VCaP (cell line): Measurements from ENCODE around the gene TMSB10.
A peak's percentile ranks its signal among the peaks of the same experiment; 100 is the strongest.

Source experiments
- H3K27ac ChIP-seq: fragments of 450-650 bp; 2 replicates; pipeline ENCODE4 v1.5.1; 2017
- TF ChIP-seq, protein P1 (sequence below): fragments of 450-650 bp; conservative IDR thresholded peaks from 2 replicates; pipeline ENCODE4 v1.5.1; 2017; ENCODE audit warnings: mild to moderate bottlenecking, moderate library complexity

The TMSB10 gene

DNA sequence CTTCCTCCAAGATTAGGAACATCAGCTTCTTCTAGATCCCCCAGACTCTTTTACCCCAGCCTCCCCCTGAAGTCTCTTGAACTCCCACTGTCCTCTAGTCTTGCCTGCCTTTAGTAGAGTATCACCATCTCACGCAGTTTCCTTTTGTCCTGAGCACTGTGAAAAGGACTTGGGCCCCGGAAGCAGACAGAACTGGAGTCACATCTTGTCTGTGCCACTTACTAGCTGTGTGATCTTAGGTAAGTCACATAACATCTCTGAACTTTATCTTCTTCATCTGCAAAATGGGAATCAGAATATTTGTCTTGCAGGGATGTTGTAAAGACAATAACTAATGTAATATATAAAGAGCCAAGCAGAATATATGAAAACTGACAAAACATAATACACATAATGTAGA, 16.1 kb upstream of the TMSB10 start:
- TF ChIP-seq, protein P1, sequence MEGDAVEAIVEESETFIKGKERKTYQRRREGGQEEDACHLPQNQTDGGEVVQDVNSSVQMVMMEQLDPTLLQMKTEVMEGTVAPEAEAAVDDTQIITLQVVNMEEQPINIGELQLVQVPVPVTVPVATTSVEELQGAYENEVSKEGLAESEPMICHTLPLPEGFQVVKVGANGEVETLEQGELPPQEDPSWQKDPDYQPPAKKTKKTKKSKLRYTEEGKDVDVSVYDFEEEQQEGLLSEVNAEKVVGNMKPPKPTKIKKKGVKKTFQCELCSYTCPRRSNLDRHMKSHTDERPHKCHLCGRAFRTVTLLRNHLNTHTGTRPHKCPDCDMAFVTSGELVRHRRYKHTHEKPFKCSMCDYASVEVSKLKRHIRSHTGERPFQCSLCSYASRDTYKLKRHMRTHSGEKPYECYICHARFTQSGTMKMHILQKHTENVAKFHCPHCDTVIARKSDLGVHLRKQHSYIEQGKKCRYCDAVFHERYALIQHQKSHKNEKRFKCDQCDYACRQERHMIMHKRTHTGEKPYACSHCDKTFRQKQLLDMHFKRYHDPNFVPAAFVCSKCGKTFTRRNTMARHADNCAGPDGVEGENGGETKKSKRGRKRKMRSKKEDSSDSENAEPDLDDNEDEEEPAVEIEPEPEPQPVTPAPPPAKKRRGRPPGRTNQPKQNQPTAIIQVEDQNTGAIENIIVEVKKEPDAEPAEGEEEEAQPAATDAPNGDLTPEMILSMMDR = no peak
- H3K27ac ChIP-seq = no peak overlapping the region

DNA sequence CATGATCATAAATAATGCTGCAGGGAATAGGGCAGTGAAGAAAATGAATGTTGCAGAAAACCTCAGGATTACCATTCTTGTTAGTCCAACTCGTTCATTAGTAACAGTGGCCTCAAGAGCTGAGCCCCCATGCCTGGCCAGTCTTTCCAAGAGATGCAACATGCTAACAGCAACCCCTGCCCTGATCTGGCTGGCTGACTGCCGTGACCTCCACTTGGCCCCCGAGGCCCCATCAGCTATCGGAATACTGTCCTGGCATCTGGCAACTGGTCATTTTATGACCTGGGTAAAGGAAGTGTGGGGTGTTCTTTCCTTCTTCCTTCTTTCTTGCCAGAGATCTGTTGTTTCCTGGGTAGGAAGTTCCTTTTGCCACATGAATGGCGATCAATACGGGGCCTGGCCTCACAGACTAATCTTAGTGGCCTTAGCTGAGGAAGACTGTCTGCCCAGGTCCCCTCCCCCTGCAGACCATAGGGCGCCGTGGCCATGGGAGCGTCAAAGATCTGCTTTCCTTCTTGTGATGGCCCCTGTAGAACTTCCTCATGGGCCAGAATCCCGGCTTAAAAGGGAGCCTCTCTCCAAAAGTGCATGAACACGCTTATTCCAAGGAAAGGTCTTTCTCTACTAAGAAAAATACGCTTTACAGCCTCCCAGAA, 14.0 kb upstream of the TMSB10 start:
- TF ChIP-seq, protein P1 = no peak
- no peak overlapping the region for H3K27ac ChIP-seq

DNA sequence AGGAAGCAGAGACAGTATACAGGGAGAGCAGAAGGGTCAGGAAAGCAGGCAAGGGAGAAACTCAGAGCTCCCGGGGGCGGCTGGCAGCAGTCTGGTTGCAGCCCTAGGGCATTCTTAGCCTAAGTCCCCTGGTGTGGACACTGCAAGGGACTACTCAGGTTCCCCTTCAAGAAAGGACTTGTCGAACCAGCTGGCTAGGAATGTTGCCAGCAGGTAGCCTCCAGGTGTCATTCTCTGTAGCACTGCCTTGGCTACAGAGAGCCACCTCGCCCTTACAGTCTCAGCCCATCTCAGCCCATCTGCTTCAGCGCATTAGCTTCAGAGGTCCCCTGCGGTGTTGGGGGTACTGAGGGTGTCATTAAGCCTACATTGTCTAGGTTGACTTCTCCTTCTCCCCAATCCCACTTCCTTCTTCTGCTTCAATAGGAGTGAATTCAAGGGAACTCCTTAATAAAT, 11.3 kb upstream of the TMSB10 start:
- H3K27ac ChIP-seq = peak overlapping the region; percentile 13; the same call in 1 of the 2 replicates
- TF ChIP-seq, protein P1 = no peak

DNA sequence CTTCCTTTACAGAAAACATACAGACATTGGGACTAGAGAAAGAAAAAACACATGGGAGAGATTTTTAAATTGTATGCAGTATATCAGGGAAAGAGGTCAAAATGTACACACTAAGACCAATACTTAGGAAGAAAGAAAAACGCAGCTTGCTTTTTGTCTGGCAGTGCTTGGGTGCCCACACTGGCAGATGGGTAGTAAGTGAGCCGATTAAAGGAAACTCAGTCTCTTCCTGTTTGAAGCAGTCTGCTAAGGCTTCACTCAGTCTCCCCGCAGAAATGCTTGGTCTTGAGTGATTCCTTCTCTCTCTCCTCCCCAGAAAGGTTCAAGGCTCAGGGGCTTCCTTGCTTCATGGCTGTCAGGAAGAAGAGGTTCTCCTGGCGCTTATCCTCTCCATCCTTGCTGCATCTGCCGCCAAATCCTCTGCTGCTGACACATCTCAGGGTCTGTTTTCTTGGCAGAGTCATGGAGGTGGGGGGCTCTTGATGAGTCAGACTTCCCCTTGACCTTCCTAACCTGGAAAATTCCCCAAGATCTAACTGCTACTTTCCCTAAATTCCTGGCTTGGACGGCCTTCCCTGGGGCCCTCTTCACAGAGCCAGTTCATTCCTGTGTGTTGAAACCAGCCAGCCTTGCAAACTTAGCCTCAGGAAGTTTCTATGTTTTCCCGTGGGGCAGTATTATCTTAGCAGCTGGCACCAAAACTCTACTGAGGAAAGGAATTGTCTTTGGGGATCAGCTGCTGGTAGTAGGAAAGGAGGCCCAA, 10.5 kb upstream of the TMSB10 start:
- H3K27ac ChIP-seq = no peak overlapping the region
- TF ChIP-seq, protein P1 = no peak

DNA sequence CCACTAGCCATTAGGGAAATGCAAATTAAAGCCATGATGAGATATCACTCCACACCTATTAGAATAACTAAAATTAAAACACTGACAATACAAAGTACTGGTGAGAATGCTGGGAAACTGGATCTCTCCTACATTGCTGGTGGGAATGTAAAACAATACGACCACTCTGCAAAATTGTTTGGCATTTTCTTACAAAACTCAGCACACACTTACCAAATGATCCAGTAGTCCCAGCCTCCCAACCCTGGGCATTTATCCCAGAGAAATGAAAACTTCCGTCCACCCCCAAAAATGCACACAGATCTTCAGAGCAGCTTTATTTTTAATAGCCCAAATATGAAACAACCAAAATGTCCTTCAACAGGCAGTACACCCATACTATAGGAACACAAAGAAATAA, 8.9 kb upstream of the TMSB10 start:
- TF ChIP-seq, protein P1 = no peak
- no peak overlapping the region for H3K27ac ChIP-seq

DNA sequence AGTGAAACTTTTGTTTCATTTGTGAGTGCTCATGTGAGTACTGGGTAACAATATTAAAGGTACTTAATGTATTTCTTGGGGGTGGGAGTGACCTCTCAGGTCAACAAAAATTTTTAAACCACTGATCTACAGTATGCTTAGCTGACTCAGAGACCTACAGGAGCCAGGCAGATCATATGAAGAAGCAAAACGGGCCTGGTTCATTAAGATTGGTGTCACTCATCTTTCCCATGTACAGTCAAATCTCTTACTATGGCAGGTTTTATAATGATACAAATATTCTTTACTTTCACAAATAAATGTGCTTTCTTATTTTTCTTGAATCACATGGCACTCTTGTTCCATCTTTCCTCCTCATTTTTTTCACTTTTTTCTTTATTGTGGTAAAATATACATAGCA, 7.7 kb upstream of the TMSB10 start:
- H3K27ac ChIP-seq = no peak overlapping the region
- TF ChIP-seq, protein P1 = no peak

DNA sequence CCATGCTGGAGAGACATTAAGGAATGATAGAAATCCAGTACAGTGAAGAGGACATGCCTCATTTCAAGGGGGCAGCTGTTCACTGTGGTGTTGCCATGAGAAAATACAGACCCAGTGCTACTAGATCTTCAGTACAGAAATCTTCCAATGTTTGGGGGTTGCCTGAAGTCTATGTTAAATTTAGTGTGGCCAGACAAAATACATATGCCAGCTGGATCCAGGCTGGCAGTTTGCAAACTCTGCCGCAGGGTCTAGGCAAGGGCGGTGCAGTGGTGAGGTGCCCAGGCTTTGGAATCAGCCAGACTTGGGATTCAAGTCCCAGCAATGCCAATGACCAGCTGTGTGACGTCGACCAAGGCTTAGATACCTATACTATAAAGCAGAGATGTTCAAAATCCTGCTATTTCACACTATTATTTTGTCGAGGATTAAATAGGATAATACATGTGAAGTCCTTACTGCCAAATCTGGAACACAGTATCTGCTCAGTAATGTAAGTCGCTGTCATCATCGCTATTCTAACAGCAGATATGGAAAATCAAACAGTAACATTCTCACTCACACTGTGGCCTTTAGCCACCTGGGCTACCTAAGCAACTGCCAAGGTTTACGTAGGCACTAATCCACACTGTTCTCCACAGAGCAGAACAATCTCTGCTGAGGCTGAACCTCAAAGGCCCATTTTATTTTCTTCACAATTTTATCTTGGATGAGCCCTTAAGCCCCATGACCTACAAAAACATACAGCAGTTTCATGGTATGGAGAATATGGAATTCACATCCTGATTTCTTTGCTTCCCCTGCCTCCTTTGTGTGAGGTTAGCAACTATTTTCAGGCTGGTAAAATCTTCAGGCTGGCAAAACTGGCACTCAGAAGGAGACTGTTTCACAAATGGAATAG, 5.9 kb upstream of the TMSB10 start:
- TF ChIP-seq, protein P1 = no peak
- no peak overlapping the region for H3K27ac ChIP-seq
